Measurements from ENCODE around the gene SLC6A11. TPM values are rescaled to one million over a fixed set of nuclear protein-coding genes. Genes with fewer than 3 reads are reported as not detected.

The SLC6A11 gene
- total RNA-seq, 2 experiments from 2014 or later, result not detected

DNA sequence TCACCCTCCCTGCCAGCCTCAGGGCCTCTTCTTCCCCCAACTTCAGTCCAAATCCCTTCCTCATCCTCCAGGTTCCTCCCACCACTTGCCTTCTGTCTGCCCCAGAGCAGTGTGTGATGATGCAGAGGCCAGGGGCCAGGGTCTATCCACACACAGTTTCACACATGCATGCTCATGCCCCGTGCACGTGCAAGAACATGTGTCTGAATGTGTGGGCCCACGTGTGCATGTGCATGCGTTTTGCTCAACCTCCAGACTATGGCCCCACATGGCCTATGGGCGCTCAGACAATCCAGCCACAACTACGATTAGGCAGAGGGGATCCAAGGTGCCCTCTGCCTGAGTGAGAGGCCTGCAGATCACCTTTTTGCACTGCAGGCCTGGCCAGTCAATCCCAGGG, 144.2 kb downstream of the SLC6A11 start:
- ChIA-PET POLR2A (no interaction called here), CTCF (no interaction called here)
- DNase-seq (no peak), ATAC-seq (ENCODE audit: poor library complexity) (no peak)
- H3K4me1 Mint-ChIP-seq (ENCODE audit: low read depth), result no peaks in the 10 kb centered on the region
- no peaks in the 10 kb centered on the region for H3K36me3 Mint-ChIP-seq (ENCODE audit: low read depth)
- H3K27me3 ChIP-seq (ENCODE audit: control insufficient read depth in 1 of 2, insufficient read depth in 2 of 2, low read length in 2 of 2), result peaks cover 0 to 2% of the 10 kb centered on the region in 2 experiments
- H3K27me3 Mint-ChIP-seq, result peaks cover 39% of the 10 kb centered on the region
- H3K4me3 ChIP-seq (ENCODE audit: low read length), result no peak overlapping the region
- no peaks in the 10 kb centered on the region for H3K36me3 ChIP-seq (ENCODE audit: insufficient read depth, low read length)
- H3K27ac Mint-ChIP-seq, result no peak overlapping the region
- no peaks in the 10 kb centered on the region for H3K4me1 ChIP-seq (ENCODE audit: insufficient read depth, low read length)
- no peak overlapping the region for H3K4me3 Mint-ChIP-seq
- no peak for TF ChIP-seq CTCF (IDR thresholded peaks at IDR 0.05)
- peaks cover 0 to 7% of the 10 kb centered on the region in 2 experiments for H3K9me3 ChIP-seq (ENCODE audit: control insufficient read depth in 1 of 2, insufficient read depth in 1 of 2, low read length in 2 of 2)
- intact Hi-C loops (cut with DNase I, micrococcal nuclease), result no loop called here
- H3K27ac ChIP-seq (ENCODE audit: low read depth in 1 of 2, low read length in 2 of 2), result no peak overlapping the region
- H3K9me3 Mint-ChIP-seq, result no peaks in the 10 kb centered on the region

DNA sequence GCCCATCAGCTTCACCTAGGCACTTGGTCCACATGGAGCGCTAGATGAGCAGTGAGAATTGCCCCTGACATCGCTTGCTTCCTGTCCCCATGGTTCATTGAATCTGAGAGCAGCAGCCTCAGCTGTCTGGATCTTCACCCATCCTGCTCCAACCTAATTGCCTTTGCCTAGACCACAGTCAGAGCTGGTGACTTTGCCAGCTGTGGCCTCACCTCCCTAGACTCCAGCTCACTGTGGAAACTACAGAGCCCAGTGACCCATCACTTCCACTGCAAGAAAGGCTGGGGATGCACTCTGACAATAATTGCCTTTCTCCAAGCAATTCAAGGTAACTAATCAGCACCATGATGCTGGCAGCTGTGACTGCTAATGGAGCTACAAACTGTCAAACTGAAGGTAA, 145.9 kb downstream of the SLC6A11 start:
- TF ChIP-seq CTCF (IDR thresholded peaks at IDR 0.05), result no peak
- Mint-ChIP-seq H3K27ac (no peak overlapping the region), H3K36me3 (ENCODE audit: low read depth) (no peaks in the 10 kb centered on the region), H3K4me3 (no peak overlapping the region), H3K9me3 (no peaks in the 10 kb centered on the region), H3K4me1 (ENCODE audit: low read depth) (no peaks in the 10 kb centered on the region), H3K27me3 (peaks cover 40% of the 10 kb centered on the region)
- intact Hi-C loops (cut with DNase I, micrococcal nuclease), result no loop called here
- peaks cover 0 to 7% of the 10 kb centered on the region in 2 experiments for H3K9me3 ChIP-seq (ENCODE audit: control insufficient read depth in 1 of 2, insufficient read depth in 1 of 2, low read length in 2 of 2)
- ChIA-PET CTCF (no interaction called here), POLR2A (no interaction called here)
- H3K36me3 ChIP-seq (ENCODE audit: insufficient read depth, low read length), result no peaks in the 10 kb centered on the region
- DNase-seq, result no peak
- H3K4me3 ChIP-seq (ENCODE audit: low read length), result no peak overlapping the region
- ATAC-seq (ENCODE audit: poor library complexity), result no peak
- H3K4me1 ChIP-seq (ENCODE audit: insufficient read depth, low read length), result no peaks in the 10 kb centered on the region
- H3K27me3 ChIP-seq (ENCODE audit: control insufficient read depth in 1 of 2, insufficient read depth in 2 of 2, low read length in 2 of 2), result peaks cover 0 to 8% of the 10 kb centered on the region in 2 experiments
- H3K27ac ChIP-seq (ENCODE audit: low read depth in 1 of 2, low read length in 2 of 2), result no peak overlapping the region

- H3K27ac ChIP-seq (ENCODE audit: low read depth in 1 of 2, low read length in 2 of 2), result no peak overlapping the region
- ChIA-PET POLR2A (no interaction called here), CTCF (no interaction called here)
- H3K36me3 ChIP-seq (ENCODE audit: insufficient read depth, low read length), result no peaks in the 10 kb centered on the region
- H3K36me3 Mint-ChIP-seq (ENCODE audit: low read depth), result no peaks in the 10 kb centered on the region
- ATAC-seq (ENCODE audit: poor library complexity) (no peak), DNase-seq (no peak)
- peaks cover 40% of the 10 kb centered on the region for H3K27me3 Mint-ChIP-seq
- no peak overlapping the region for H3K4me3 Mint-ChIP-seq
- no peaks in the 10 kb centered on the region for H3K4me1 ChIP-seq (ENCODE audit: insufficient read depth, low read length)
- TF ChIP-seq CTCF (IDR thresholded peaks at IDR 0.05), result no peak
- peaks cover 0 to 8% of the 10 kb centered on the region in 2 experiments for H3K27me3 ChIP-seq (ENCODE audit: control insufficient read depth in 1 of 2, insufficient read depth in 2 of 2, low read length in 2 of 2)
- no peaks in the 10 kb centered on the region for H3K9me3 Mint-ChIP-seq
- intact Hi-C loops (cut with DNase I, micrococcal nuclease), result no loop called here
- H3K27ac Mint-ChIP-seq, result no peak overlapping the region
- no peak overlapping the region for H3K4me3 ChIP-seq (ENCODE audit: low read length)
- H3K9me3 ChIP-seq (ENCODE audit: control insufficient read depth in 1 of 2, insufficient read depth in 1 of 2, low read length in 2 of 2), result peaks cover 0 to 7% of the 10 kb centered on the region in 2 experiments
- no peaks in the 10 kb centered on the region for H3K4me1 Mint-ChIP-seq (ENCODE audit: low read depth)
Observed at GRCh38 chr3:10962481-10963036, 146.5 kb downstream of the SLC6A11 start.

Measured in CD4-positive, alpha-beta T cell (primary cell).